Islet precursor cell (in vitro differentiated cells): ENCODE data around the gene BIRC3.

ENCODE experiments used
- DNase-seq: peaks from one replicate; pipeline ENCODE4 v3.0.0-alpha.2; 2018

BIRC3 gene

GRCh38 chr11:102378818-102379217, 61.5 kb downstream of the BIRC3 start:
- DNase-seq: no peak

GRCh38 chr11:102382384-102382783, 65.1 kb downstream of the BIRC3 start:
- no peak for DNase-seq

- DNase-seq: no peak
Observed at GRCh38 chr11:102383839-102384238, 66.6 kb downstream of the BIRC3 start.

- no peak for DNase-seq
Observed at GRCh38 chr11:102384419-102385079, 67.3 kb downstream of the BIRC3 start.

- no peak for DNase-seq
Observed at GRCh38 chr11:102385085-102386007, 68.1 kb downstream of the BIRC3 start.

- DNase-seq: no peak
Observed at GRCh38 chr11:102386136-102386734, 69.0 kb downstream of the BIRC3 start.

GRCh38 chr11:102387043-102387781, 69.9 kb downstream of the BIRC3 start:
- DNase-seq: no peak
